Activated CD8-positive, alpha-beta memory T cell treated with anti-CD3 and anti-CD28 coated beads for 36 hours (primary cell): ENCODE results near the gene PLCB1. TPM values are rescaled to one million over a fixed set of nuclear protein-coding genes. Genes with fewer than 3 reads are reported as not detected.

Experiments used
- CTCF ChIA-PET: fragments of 350-600 bp; sonication (Branson Sonifier 250); formaldehyde crosslinking; loops from one replicate; lab custom pipeline; 2021; ENCODE audit warnings: antibody characterized with exemption; lab: Charles Lee
- POLR2A ChIA-PET: fragments of 350-600 bp; sonication (Branson Sonifier 250); formaldehyde crosslinking; loops from one replicate; lab custom pipeline; 2021; ENCODE audit warnings: antibody characterized with exemption; lab: Charles Lee
- total RNA-seq, 2 experiments: library from RNA; stranded (reverse); gene quantifications; one replicate each; pipeline ENCODE4 v1.2.3, GENCODE V29; 2021

Gene PLCB1
- total RNA-seq, 2 experiments from 2014 or later: 9.8 to 12.8 TPM

GRCh38 chr20:8402798-8403197, 270.7 kb downstream of the PLCB1 start:
- POLR2A ChIA-PET: no interaction called here

DNA sequence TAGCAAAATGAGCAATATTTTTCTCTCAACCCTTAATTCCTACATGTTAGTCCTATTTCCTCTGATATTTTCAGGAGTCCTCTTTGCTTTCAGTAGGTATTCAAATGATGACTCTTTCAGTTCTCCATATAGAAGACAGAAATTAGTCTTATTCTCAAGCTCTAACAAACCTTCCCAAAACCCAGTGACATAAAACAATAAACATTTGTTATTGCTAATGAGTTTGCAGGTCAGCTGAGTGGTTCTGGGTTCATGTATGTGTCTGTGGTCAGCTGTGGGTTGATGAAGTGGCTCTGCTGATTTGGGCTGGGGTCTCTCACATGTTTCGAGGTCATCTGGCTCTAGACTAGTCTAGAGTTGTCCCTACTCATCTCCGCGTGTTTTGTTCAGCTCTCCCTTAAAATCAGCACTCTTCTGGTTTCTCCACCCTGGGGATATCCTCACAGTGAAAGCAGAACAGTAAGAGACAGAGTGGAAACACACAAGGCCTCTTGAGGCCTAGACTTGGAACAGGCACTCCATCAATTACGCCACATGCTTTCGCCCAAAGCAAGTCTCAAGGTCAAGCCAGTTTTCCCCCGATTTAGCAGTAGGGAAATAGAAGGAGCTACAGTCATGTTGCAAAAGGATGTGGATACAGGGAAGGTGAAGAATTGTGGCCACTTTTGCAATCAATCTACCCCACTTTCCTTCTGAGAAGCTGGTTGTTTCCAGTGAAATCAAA, 273.0 kb downstream of the PLCB1 start:
- POLR2A ChIA-PET: no interaction called here
- CTCF ChIA-PET: no interaction called here

More at GRCh38 chr20:8402798-8403197, 270.7 kb downstream of the PLCB1 start:
- CTCF ChIA-PET: interaction anchor here (0.7 kb wide), 1 partner anchor 365 kb away, joined by 3 read pairs; no protein-coding TSS in a partner anchor

GRCh38 chr20:8406391-8406790, 274.3 kb downstream of the PLCB1 start:
- ChIA-PET POLR2A (no interaction called here), CTCF (no interaction called here)

DNA sequence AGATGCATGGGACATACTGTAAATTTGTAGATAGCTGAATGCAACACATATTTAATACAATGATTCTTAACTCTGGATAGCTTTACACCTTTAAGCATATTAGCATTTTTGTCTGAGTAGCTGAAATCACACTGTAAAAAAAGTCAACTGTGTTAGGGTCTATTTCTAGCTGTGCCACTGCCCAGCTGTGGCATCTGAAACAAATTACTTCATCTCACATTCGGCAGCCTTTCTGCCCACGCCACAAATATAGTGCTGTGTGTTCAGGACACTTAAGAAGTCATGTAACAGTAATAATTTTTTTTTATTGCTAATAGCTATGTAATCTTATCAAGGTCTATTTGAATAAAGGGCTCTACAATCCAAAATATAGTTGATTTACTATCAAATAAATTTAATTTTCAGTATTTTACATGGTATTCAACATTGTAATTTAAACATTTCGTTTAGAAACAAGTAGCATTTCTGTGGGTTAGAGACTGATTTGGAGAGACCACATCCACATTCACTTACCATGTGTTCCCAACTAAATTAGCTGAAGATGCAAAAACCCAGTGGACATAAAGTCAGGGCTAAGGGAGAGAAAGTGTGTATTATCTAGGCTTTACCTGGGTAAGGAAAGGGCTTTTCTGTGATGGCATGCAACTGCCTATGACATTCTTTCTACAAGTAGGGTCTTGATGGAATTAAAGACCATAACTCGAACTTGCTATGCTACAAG, 276.7 kb downstream of the PLCB1 start:
- POLR2A ChIA-PET: no interaction called here
- CTCF ChIA-PET: interaction anchor here (0.6 kb wide), 1 partner anchor 365 kb away, joined by 3 read pairs; no protein-coding TSS in a partner anchor

- ChIA-PET CTCF (no interaction called here), POLR2A (no interaction called here)
These were observed 281.6 kb downstream of the PLCB1 start for GRCh38 chr20:8413691-8414090.

GRCh38 chr20:8414586-8415274, 282.7 kb downstream of the PLCB1 start:
- ChIA-PET CTCF (no interaction called here), POLR2A (no interaction called here)

GRCh38 chr20:8421981-8422380, 289.9 kb downstream of the PLCB1 start:
- ChIA-PET CTCF (no interaction called here), POLR2A (no interaction called here)

DNA sequence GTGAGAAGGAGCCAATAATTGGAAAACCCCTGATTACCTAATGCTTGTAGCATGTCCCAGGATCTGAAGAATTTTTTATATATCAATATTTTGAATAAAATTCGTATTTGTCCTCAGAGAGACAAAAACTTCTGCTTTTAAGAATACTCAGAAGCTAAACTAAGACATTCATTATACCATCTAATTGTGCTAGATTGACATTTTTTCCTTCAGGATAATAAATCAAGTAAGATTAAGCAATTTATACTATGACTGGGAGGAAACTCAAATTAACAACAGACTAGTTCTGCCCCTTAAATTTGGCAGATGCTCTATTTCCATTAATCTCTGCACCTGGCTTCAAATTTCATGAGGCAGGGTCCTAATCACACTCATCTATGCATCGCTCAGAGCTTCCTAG, 291.4 kb downstream of the PLCB1 start:
- CTCF ChIA-PET: interaction anchor here (0.6 kb wide), 1 partner anchor 264 kb away, joined by 3 read pairs; no protein-coding TSS in a partner anchor
- POLR2A ChIA-PET: no interaction called here

- ChIA-PET POLR2A (no interaction called here), CTCF (no interaction called here)
These were observed 291.9 kb downstream of the PLCB1 start for GRCh38 chr20:8424010-8424409.

GRCh38 chr20:8425016-8425415, 292.9 kb downstream of the PLCB1 start:
- POLR2A ChIA-PET: no interaction called here

GRCh38 chr20:8425802-8426201, 293.7 kb downstream of the PLCB1 start:
- CTCF ChIA-PET: no interaction called here
- POLR2A ChIA-PET: no interaction called here

More at GRCh38 chr20:8425016-8425415, 292.9 kb downstream of the PLCB1 start:
- CTCF ChIA-PET: no interaction called here

- ChIA-PET CTCF (no interaction called here), POLR2A (no interaction called here)
These were observed 295.5 kb downstream of the PLCB1 start for GRCh38 chr20:8427419-8428040.

- CTCF ChIA-PET: no interaction called here
- POLR2A ChIA-PET: no interaction called here
These were observed 296.9 kb downstream of the PLCB1 start for GRCh38 chr20:8428988-8429387.

DNA sequence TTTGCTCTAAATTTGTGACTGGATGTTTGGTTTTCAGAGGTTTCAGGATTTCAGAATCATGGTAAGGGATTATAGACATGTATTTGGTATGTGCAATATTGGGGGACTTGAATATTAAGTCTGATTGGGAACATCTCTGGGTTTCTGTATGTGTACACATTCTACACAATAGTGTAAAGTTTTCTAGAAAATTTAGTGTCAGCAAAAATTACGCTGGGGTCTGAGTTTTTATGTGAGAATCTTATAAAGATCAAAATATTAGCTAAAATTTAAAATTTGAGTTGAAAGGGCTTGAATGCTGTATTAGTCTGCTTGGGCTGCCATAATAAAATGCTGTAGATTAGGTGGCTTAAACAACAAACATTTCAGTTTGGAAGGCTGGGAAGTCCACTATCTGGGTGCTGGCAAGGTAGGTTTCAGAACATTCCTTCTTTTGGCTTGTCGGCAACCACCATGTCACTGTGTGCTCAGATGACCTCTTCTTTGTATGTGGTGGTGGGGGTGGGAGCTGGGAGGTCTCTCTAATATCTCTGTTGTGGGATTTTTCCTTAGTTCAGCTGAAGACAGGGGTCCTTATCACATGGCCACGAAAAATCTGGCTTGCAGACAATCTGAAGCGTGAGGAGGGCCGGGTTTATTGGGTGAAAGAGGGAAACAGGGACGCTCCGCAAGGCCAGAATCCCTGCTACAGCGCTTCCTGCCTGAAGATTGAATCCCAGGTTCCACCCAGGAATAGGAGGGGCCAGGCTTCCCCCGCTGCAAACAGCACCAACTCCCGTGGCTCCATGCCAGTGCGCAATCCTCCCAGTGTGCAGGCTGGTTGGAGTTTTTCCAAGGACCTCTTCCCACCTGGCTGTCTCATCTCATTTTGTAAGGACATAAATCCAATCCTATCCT, 299.7 kb downstream of the PLCB1 start:
- CTCF ChIA-PET: no interaction called here
- POLR2A ChIA-PET: no interaction called here

DNA sequence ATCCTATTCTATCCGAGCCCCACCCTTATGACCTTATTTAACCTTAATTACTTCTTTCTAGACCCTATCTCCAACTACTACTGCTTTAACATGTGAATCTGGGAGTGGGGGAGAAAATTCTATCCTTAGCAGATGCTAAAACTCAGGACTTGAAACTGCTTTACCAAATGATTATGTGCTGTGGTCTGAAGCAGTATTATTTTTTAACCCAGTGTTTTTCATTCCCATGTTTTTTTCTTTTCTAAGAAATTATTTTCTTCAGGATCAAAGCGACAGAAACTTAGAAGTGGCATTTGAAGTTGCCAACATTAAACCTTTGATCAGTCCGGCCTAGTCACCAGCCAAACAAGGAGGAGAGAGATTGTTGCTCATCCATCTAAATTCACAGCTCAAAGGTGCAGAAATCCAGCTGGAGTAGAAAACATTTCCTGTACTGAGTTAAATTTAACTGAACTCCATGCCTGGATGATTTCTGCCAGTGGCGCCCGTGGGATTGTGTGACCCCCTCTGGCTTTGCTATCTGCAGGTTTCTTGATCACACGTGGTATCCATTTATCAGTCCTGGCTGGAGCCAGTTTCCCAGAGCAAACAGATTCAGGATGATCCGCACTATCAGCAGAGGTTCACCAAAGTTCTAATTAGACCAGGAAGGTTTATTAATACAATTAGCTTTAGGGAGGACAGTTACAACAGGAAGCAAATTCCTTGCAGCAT, 300.5 kb downstream of the PLCB1 start:
- ChIA-PET POLR2A (no interaction called here), CTCF (no interaction called here)

GRCh38 chr20:8433291-8433690, 301.2 kb downstream of the PLCB1 start:
- POLR2A ChIA-PET: no interaction called here
- CTCF ChIA-PET: no interaction called here

GRCh38 chr20:8434326-8434876, 302.3 kb downstream of the PLCB1 start:
- ChIA-PET CTCF (no interaction called here), POLR2A (no interaction called here)
